GM12891 (cell line): ENCODE measurements around the gene ILRUN.
A peak's percentile ranks its signal among the peaks of the same experiment; 100 is the strongest.

Experiments
- POLR2A ChIP-seq: IDR thresholded peaks from 2 replicates; pipeline ENCODE4 v1.6.1; 2011; ENCODE audit warnings: low read depth, low read length, control low read depth
- SPI1 ChIP-seq: IDR thresholded peaks from 2 replicates; pipeline ENCODE4 v1.6.1; 2011; ENCODE audit warnings: low read depth, low read length, control low read depth
- TAF1 ChIP-seq: IDR thresholded peaks from 2 replicates; pipeline ENCODE4 v1.6.1; 2011; ENCODE audit warnings: low read depth, low read length, control low read depth

- TF ChIP-seq TAF1 (no peak), POLR2A (no peak), SPI1 (peak; percentile 71)
Measured at GRCh38 chr6:34697904-34698559, 1.5 kb upstream of the ILRUN start.
